Tibial nerve (tissue), 3 donors: ENCODE measurements around the gene ZNF580.

Source experiments
- CTCF ChIP-seq, 5 experiments: fragments of 200-600 bp in 3 of 5; fragments of 450-650 bp in 2 of 5; sonication (generic) in 3 of 5; IDR thresholded peaks; one replicate each; pipeline ENCODE4 v1.5.1; 2016 to 2019; ENCODE audit warnings: antibody characterized with exemption in 5 of 5, mild to moderate bottlenecking in 3 of 5, moderate library complexity in 2 of 5
- POLR2A ChIP-seq, 2 donors: fragments of 450-650 bp; IDR thresholded peaks; one replicate each; pipeline ENCODE4 v1.6.1; 2017; ENCODE audit warnings: antibody characterized with exemption in 2 of 2, mild to moderate bottlenecking in 2 of 2, moderate library complexity in 2 of 2

GRCh38 chr19:55635856-55636440 is 4.9 kb upstream of the ZNF580 start:
- no peak for TF ChIP-seq CTCF (IDR thresholded peaks at IDR 0.05)
- no peak for TF ChIP-seq POLR2A (IDR thresholded peaks at IDR 0.05)
